Right lobe of liver (tissue), 4 donors: ENCODE measurements around the gene COL5A1.

Source experiments
- POLR2A ChIP-seq: fragments of 450-650 bp; IDR thresholded peaks from one replicate; pipeline ENCODE4 v1.6.1; 2017; ENCODE audit warnings: antibody characterized with exemption, mild to moderate bottlenecking
- TF ChIP-seq, protein P1 (sequence below), 4 donors: fragments of 200-600 bp in 3 of 4; fragments of 450-650 bp in 1 of 4; IDR thresholded peaks; one replicate each; pipeline versions ENCODE4 v1.5.1 to v1.8.0; 2016 to 2022; ENCODE audit warnings: antibody characterized with exemption in 4 of 4, mild to moderate bottlenecking in 2 of 4
- donor health status: DM: no; HTN: no; CAD: no.
- donor health status: DM: no; HTN: no; CAD: no.
- donor health status: DM: no; HTN: yes; CAD: no.

- TF ChIP-seq, protein P1, sequence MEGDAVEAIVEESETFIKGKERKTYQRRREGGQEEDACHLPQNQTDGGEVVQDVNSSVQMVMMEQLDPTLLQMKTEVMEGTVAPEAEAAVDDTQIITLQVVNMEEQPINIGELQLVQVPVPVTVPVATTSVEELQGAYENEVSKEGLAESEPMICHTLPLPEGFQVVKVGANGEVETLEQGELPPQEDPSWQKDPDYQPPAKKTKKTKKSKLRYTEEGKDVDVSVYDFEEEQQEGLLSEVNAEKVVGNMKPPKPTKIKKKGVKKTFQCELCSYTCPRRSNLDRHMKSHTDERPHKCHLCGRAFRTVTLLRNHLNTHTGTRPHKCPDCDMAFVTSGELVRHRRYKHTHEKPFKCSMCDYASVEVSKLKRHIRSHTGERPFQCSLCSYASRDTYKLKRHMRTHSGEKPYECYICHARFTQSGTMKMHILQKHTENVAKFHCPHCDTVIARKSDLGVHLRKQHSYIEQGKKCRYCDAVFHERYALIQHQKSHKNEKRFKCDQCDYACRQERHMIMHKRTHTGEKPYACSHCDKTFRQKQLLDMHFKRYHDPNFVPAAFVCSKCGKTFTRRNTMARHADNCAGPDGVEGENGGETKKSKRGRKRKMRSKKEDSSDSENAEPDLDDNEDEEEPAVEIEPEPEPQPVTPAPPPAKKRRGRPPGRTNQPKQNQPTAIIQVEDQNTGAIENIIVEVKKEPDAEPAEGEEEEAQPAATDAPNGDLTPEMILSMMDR (IDR thresholded peaks at IDR 0.05): no peak
- no peak for TF ChIP-seq POLR2A
These were observed 21.5 kb upstream of the COL5A1 start for GRCh38 chr9:134619983-134620661.
